Right atrium auricular region (tissue), 2 donors: Measurements from ENCODE around the gene ANKS1B. TPM values are rescaled to one million over a fixed set of nuclear protein-coding genes. Genes with fewer than 3 reads are reported as not detected.
"Not testable (repeated sequence)": the region's sequence is repeated elsewhere in the genome, so short reads cannot be mapped to it uniquely, and the experiment has no call there.

Experiments
- DNase-seq: peaks from one replicate; pipeline ENCODE4 v3.0.0-alpha.2; 2019; ENCODE audit warnings: low spot score
- H3K27ac ChIP-seq, 2 donors: fragments of 200-600 bp; sonication (generic); 1 replicate in 1 of 2; 2 replicates in 1 of 2; pipeline ENCODE4 v1.5.1; 2016 to 2019
- H3K27me3 ChIP-seq, 2 donors: fragments of 200-600 bp; sonication (generic); one replicate each; pipeline versions ENCODE4 v1.5.1 to v1.6.0; 2017 to 2019
- H3K36me3 ChIP-seq: fragments of 200-600 bp; sonication (generic); one replicate; pipeline ENCODE4 v1.5.1; 2016
- H3K4me1 ChIP-seq, 2 donors: fragments of 200-600 bp; sonication (generic); one replicate each; pipeline versions ENCODE4 v1.5.1 to v1.6.0; 2017 to 2019
- H3K4me3 ChIP-seq, 2 donors: fragments of 200-600 bp; sonication (generic); 1 replicate in 1 of 2; 2 replicates in 1 of 2; pipeline ENCODE4 v1.5.1; 2017 to 2019; ENCODE audit warnings: mild to moderate bottlenecking in 1 of 2, moderate library complexity in 1 of 2
- H3K9me3 ChIP-seq, 2 donors: fragments of 200-600 bp; sonication (generic); one replicate each; pipeline ENCODE4 v1.5.1; 2019
- total RNA-seq, 2 donors: library from RNA; depleted of rRNA; stranded (reverse); fragments of >200 nt; gene quantifications; one replicate each; pipeline ENCODE4 v1.1.0, GENCODE V29; 2016
- TF ChIP-seq, protein P1 (sequence below), 2 donors: fragments of 200-600 bp; sonication (generic); IDR thresholded peaks; one replicate each; pipeline ENCODE4 v1.5.1; 2019; ENCODE audit warnings: antibody characterized with exemption in 2 of 2

Gene ANKS1B
- total RNA-seq, 2 donors from 2014 or later, result 2.4 to 3.1 TPM

- no peak overlapping the region for H3K4me3 ChIP-seq
- TF ChIP-seq, protein P1, sequence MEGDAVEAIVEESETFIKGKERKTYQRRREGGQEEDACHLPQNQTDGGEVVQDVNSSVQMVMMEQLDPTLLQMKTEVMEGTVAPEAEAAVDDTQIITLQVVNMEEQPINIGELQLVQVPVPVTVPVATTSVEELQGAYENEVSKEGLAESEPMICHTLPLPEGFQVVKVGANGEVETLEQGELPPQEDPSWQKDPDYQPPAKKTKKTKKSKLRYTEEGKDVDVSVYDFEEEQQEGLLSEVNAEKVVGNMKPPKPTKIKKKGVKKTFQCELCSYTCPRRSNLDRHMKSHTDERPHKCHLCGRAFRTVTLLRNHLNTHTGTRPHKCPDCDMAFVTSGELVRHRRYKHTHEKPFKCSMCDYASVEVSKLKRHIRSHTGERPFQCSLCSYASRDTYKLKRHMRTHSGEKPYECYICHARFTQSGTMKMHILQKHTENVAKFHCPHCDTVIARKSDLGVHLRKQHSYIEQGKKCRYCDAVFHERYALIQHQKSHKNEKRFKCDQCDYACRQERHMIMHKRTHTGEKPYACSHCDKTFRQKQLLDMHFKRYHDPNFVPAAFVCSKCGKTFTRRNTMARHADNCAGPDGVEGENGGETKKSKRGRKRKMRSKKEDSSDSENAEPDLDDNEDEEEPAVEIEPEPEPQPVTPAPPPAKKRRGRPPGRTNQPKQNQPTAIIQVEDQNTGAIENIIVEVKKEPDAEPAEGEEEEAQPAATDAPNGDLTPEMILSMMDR (IDR thresholded peaks at IDR 0.05), result no peak
- no peaks in the 10 kb centered on the region for H3K27me3 ChIP-seq
- H3K27ac ChIP-seq, result no peak overlapping the region
- H3K4me1 ChIP-seq, result no peaks in the 10 kb centered on the region
- H3K36me3 ChIP-seq, result no peaks in the 10 kb centered on the region
- no peaks in the 10 kb centered on the region for H3K9me3 ChIP-seq
- no peak for DNase-seq
These were observed 373.1 kb downstream of the ANKS1B start for GRCh38 chr12:99611599-99611998.

DNA sequence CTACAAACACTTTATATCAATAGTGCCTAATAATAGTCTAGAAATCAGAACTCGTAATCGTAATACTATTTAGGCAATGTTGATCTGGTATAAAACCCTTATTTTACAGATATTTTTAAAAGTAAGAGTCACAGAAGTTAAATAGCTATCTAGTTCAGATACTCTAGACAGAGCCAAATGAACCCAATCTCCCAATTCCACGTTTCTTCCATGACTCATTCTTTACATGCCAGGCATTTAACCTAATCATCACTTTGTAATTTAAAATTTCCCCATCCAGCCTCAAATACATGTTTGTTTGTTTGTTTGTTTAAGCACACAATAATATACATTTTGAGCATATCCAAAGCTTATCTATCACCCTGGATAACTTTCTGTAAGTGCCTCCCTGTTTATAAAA lies 373.6 kb downstream of the ANKS1B start:
- no peak for DNase-seq
- Histone ChIP-seq H3K4me1 (no peaks in the 10 kb centered on the region), H3K9me3 (no peaks in the 10 kb centered on the region), H3K4me3 (no peak overlapping the region), H3K36me3 (no peaks in the 10 kb centered on the region), H3K27me3 (no peaks in the 10 kb centered on the region), H3K27ac (no peak overlapping the region)
- TF ChIP-seq, protein P1 (IDR thresholded peaks at IDR 0.05), result no peak

GRCh38 chr12:99609455-99610181 lies 375.1 kb downstream of the ANKS1B start:
- H3K27me3 ChIP-seq, result no peaks in the 10 kb centered on the region
- no peaks in the 10 kb centered on the region for H3K4me1 ChIP-seq
- no peaks in the 10 kb centered on the region for H3K9me3 ChIP-seq
- H3K27ac ChIP-seq, result no peak overlapping the region
- H3K4me3 ChIP-seq, result no peak overlapping the region
- TF ChIP-seq, protein P1 (IDR thresholded peaks at IDR 0.05), result no peak
- H3K36me3 ChIP-seq, result no peaks in the 10 kb centered on the region
- no peak for DNase-seq

- no peak for DNase-seq
- TF ChIP-seq, protein P1 (IDR thresholded peaks at IDR 0.05), result no peak
- no peaks in the 10 kb centered on the region for H3K4me1 ChIP-seq
- H3K36me3 ChIP-seq, result no peaks in the 10 kb centered on the region
- no peak overlapping the region for H3K27ac ChIP-seq
- no peak overlapping the region for H3K4me3 ChIP-seq
- no peaks in the 10 kb centered on the region for H3K27me3 ChIP-seq
- H3K9me3 ChIP-seq, result no peaks in the 10 kb centered on the region
These were observed 384.3 kb downstream of the ANKS1B start for GRCh38 chr12:99600388-99600787.

- no peak overlapping the region for H3K27ac ChIP-seq
- no peaks in the 10 kb centered on the region for H3K4me1 ChIP-seq
- no peak overlapping the region for H3K4me3 ChIP-seq
- no peaks in the 10 kb centered on the region for H3K27me3 ChIP-seq
- TF ChIP-seq, protein P1 (IDR thresholded peaks at IDR 0.05), result no peak
- H3K9me3 ChIP-seq, result no peaks in the 10 kb centered on the region
- H3K36me3 ChIP-seq, result no peaks in the 10 kb centered on the region
- no peak for DNase-seq
These were observed 386.0 kb downstream of the ANKS1B start for GRCh38 chr12:99598785-99599184.

- TF ChIP-seq, protein P1 (IDR thresholded peaks at IDR 0.05), result no peak
- Histone ChIP-seq H3K27ac (no peak overlapping the region), H3K9me3 (no peaks in the 10 kb centered on the region), H3K4me3 (no peak overlapping the region), H3K36me3 (no peaks in the 10 kb centered on the region), H3K4me1 (no peaks in the 10 kb centered on the region), H3K27me3 (no peaks in the 10 kb centered on the region)
- DNase-seq, result no peak
These were observed 388.0 kb downstream of the ANKS1B start for GRCh38 chr12:99596762-99597161.

DNA sequence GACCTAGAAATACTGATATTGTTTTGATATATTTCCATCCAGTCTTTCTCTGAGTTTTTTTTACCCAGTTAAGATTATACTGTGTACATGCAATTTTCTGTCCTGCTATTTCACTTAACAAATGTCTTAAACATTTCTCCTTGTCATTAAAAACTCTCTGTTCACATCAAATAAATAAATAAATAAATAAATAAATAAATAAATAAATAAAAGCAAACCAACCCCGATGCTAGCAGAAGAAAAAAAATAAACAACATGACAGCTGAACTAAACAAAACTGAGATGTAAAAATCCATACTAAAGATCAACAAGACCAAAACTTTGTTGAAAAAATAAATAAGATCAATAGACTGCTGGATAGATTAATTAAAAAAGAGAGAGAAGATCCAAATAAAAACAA lies 407.6 kb downstream of the ANKS1B start:
- H3K4me3 ChIP-seq, H3K27me3 ChIP-seq, H3K27ac ChIP-seq, H3K36me3 ChIP-seq, DNase-seq, H3K4me1 ChIP-seq, H3K9me3 ChIP-seq: not testable (repeated sequence)
